Ovary (tissue), 9 donors: ENCODE data around the gene LGI1. TPM values are rescaled to one million over a fixed set of nuclear protein-coding genes. Genes with fewer than 3 reads are reported as not detected.

Experiments used
- DNase-seq, 5 donors: peaks; one replicate each; pipeline ENCODE4 v3.0.0-alpha.2; 2019 to 2020
- H3K27ac ChIP-seq, 2 donors: fragments of 200-600 bp; one replicate each; pipeline versions ENCODE4 v1.5.1 to v1.8.0; 2019 to 2022
- H3K27me3 ChIP-seq: fragments of 200-600 bp; one replicate; pipeline ENCODE4 v1.8.0; 2022
- H3K36me3 ChIP-seq: fragments of 200-600 bp; sonication (generic); one replicate; pipeline ENCODE4 v1.5.1; 2019
- H3K4me1 ChIP-seq: one replicate; pipeline ENCODE4 v1.8.1; 2013; ENCODE audit warnings: mild to moderate bottlenecking, moderate library complexity; ENCODE audit not compliant: insufficient read depth
- H3K4me3 ChIP-seq: fragments of 200-600 bp; sonication (generic); one replicate; pipeline ENCODE4 v1.5.1; 2017
- H3K9me3 ChIP-seq, 2 donors: fragments of 200-600 bp in 1 of 2; sonication (generic) in 1 of 2; one replicate each; pipeline versions ENCODE4 v1.5.1 to v1.8.1; 2013 to 2019; ENCODE audit warnings: mild to moderate bottlenecking in 1 of 2, moderate library complexity in 1 of 2
- EP300 ChIP-seq: sonication (generic); formaldehyde crosslinking; IDR thresholded peaks from one replicate; pipeline ENCODE4 v1.6.1; 2017; ENCODE audit warnings: antibody characterized with exemption
- POLR2A ChIP-seq: fragments of 450-650 bp; IDR thresholded peaks from one replicate; pipeline ENCODE4 v1.6.1; 2017; ENCODE audit warnings: antibody characterized with exemption, mild to moderate bottlenecking, moderate library complexity
- WGBS, 3 donors: extraction: QIAGEN DNeasy Blood & Tissue Kit in 1 of 3; methylation state at CpG; one replicate each; pipeline versions ENCODE4 v1.1.5 to v1.1.7; 2013 to 2017; 5-methylcytosine and 5-hydroxymethylcytosine counted together
- intact Hi-C, 4 donors: fragments of 100-400 bp; cut with DNase I; formaldehyde crosslinking; loops; one replicate each; pipeline versions ENCODE4 v1.11.0 to v1.15.1; 2022 to 2023
- polyA plus RNA-seq, 2 donors: library from polyadenylated mRNA; stranded (reverse); fragments of 200-250 nt in 1 of 2; fragments of 350-450 nt in 1 of 2; fragmentation: Illumina TruSeq in 1 of 2; extraction: RNeasy Lipid Tissue Mini Kit (QIAGEN cat#74804) in 1 of 2; gene quantifications; one replicate each; pipeline ENCODE4 v1.2.3, GENCODE V29; 2013 to 2014
- total RNA-seq, 7 donors: library from RNA; depleted of rRNA in 2 of 7; stranded (reverse); fragments of >200 nt in 2 of 7; fragmentation: NEBNext Ultra II Directional in 3 of 7; extraction: Animal tissue kit (Norgen Biotek cat#: 25700) in 3 of 7; gene quantifications; one replicate each; pipeline versions ENCODE4 v1.1.0 to v1.2.4, GENCODE V29; 2016 to 2023
- TF ChIP-seq, protein P1 (sequence below), 3 donors: fragments of 450-650 bp in 2 of 3; fragments of 200-600 bp in 1 of 3; IDR thresholded peaks; one replicate each; pipeline versions ENCODE4 v1.5.1 to v1.8.0; 2016 to 2022; ENCODE audit warnings: antibody characterized with exemption in 3 of 3, mild to moderate bottlenecking in 1 of 3
- donor health status: DM: no; HTN: no; CAD: no; lungs with moderate emphysema.
- donor health status: DM: no; HTN: no; CAD: no.
- donor health status: Bipolar disorder and iron deficiency.
- donor health status: DM: yes; HTN: yes; CAD: no.
- donor health status: DM: no; HTN: no; CAD: no.
- donor health status: DM: yes; HTN: yes; CAD: no.

LGI1 gene
- total and polyA plus RNA-seq, 9 donors = 0.04 to 2.1 (median 0.38) TPM; not detected in 6

GRCh38 chr10:93716766-93717165, 41.0 kb upstream of the LGI1 start:
- H3K36me3 ChIP-seq = no peaks in the 10 kb centered on the region
- no peaks in the 10 kb centered on the region for H3K27me3 ChIP-seq
- H3K9me3 ChIP-seq = no peaks in the 10 kb centered on the region
- TF ChIP-seq EP300 (no peak), POLR2A (no peak)
- TF ChIP-seq, protein P1, sequence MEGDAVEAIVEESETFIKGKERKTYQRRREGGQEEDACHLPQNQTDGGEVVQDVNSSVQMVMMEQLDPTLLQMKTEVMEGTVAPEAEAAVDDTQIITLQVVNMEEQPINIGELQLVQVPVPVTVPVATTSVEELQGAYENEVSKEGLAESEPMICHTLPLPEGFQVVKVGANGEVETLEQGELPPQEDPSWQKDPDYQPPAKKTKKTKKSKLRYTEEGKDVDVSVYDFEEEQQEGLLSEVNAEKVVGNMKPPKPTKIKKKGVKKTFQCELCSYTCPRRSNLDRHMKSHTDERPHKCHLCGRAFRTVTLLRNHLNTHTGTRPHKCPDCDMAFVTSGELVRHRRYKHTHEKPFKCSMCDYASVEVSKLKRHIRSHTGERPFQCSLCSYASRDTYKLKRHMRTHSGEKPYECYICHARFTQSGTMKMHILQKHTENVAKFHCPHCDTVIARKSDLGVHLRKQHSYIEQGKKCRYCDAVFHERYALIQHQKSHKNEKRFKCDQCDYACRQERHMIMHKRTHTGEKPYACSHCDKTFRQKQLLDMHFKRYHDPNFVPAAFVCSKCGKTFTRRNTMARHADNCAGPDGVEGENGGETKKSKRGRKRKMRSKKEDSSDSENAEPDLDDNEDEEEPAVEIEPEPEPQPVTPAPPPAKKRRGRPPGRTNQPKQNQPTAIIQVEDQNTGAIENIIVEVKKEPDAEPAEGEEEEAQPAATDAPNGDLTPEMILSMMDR (IDR thresholded peaks at IDR 0.05) = no peak
- no peaks in the 10 kb centered on the region for H3K4me1 ChIP-seq
- 9 to 32% (median 14%) methylated on average over 1 of the region's 1 CpG for WGBS, 3 donors
- no peak for DNase-seq
- no peak overlapping the region for H3K4me3 ChIP-seq
- H3K27ac ChIP-seq = no peak overlapping the region
- intact Hi-C loops = no loop called here

GRCh38 chr10:93718937-93719725, 38.6 kb upstream of the LGI1 start:
- WGBS, 3 donors = 62 to 64% (median 62%) methylated on average over 8 of the region's 8 CpGs
- Histone ChIP-seq H3K4me1 (no peaks in the 10 kb centered on the region), H3K9me3 (no peaks in the 10 kb centered on the region), H3K36me3 (no peaks in the 10 kb centered on the region), H3K27ac (no peak overlapping the region), H3K27me3 (no peaks in the 10 kb centered on the region), H3K4me3 (no peak overlapping the region)
- TF ChIP-seq, protein P1 (IDR thresholded peaks at IDR 0.05) = no peak
- TF ChIP-seq POLR2A = no peak
- no peak for TF ChIP-seq EP300
- intact Hi-C loops = no loop called here
- DNase-seq = no peak

GRCh38 chr10:93719901-93720300, 37.8 kb upstream of the LGI1 start:
- no peak for TF ChIP-seq EP300
- intact Hi-C loops = no loop called here
- WGBS, 3 donors = 65 to 74% (median 65%) methylated on average over 3 of the region's 3 CpGs
- H3K27ac ChIP-seq = no peak overlapping the region
- no peaks in the 10 kb centered on the region for H3K27me3 ChIP-seq
- H3K36me3 ChIP-seq = no peaks in the 10 kb centered on the region
- H3K4me1 ChIP-seq = no peaks in the 10 kb centered on the region
- no peak for DNase-seq
- no peaks in the 10 kb centered on the region for H3K9me3 ChIP-seq
- H3K4me3 ChIP-seq = no peak overlapping the region

DNA sequence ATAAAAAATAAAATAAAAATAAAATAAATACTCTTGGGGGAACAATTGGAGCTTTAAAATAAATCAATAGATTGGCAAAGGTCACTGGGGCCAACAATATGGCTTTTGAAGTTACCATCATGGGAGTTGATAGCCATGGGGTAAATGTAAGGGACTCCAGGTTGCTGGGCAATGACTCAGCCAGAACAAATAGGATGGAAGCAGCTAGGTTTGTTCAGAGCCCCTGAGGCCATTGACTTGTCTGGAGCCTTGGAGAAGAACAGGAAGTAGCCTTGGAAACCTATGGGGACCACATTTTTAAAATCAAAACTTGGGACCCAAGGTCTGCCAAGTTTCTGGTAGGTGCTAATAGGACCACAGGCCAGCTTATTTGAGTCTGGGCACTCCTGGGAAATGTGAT, 35.2 kb upstream of the LGI1 start:
- Histone ChIP-seq H3K4me3 (no peak overlapping the region), H3K9me3 (no peaks in the 10 kb centered on the region), H3K27me3 (no peaks in the 10 kb centered on the region), H3K4me1 (no peaks in the 10 kb centered on the region), H3K27ac (no peak overlapping the region), H3K36me3 (no peaks in the 10 kb centered on the region)
- no peak for DNase-seq
- intact Hi-C loops = no loop called here
- TF ChIP-seq, protein P1 (IDR thresholded peaks at IDR 0.05) = no peak
- no peak for TF ChIP-seq EP300
- no peak for TF ChIP-seq POLR2A

DNA sequence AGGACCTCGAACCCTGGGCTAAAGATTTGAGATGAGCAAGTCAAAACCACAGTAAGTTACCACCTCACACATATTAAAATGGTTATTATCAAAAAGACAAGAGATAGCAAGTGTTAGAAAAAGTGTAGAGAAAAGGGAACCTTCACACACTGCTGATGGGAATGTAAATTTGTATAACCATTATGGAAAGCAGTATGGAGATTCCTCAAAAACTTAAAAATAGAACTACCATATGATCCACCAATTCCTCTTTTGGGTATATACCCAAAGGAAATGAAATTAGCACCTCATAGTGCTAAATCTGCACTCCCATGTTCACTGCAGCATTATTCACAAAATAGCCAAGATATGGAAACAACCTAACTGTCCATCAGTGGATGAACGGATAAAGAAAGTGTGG, 34.6 kb upstream of the LGI1 start:
- intact Hi-C loops = no loop called here

More for the DNA sequence above, 34.6 kb upstream of the LGI1 start:
- Histone ChIP-seq H3K27ac (no peak overlapping the region), H3K4me3 (no peak overlapping the region), H3K9me3 (no peaks in the 10 kb centered on the region), H3K27me3 (no peaks in the 10 kb centered on the region), H3K36me3 (no peaks in the 10 kb centered on the region), H3K4me1 (no peaks in the 10 kb centered on the region)
- TF ChIP-seq, protein P1 (IDR thresholded peaks at IDR 0.05) = no peak
- TF ChIP-seq EP300 = no peak
- TF ChIP-seq POLR2A = no peak
- 76 to 89% (median 76%) methylated on average over 2 of the region's 2 CpGs for WGBS, 3 donors
- no peak for DNase-seq
